SK-N-SH (cell line): ENCODE data around the gene PRUNE1. TPM values are rescaled to one million over a fixed set of nuclear protein-coding genes. Genes with fewer than 3 reads are reported as not detected.
A peak's percentile ranks its signal among the peaks of the same experiment; 100 is the strongest.

ENCODE experiments used
- CTCF ChIA-PET: fragments of 300-600, 350-600 bp; formaldehyde crosslinking; extraction: SDS; loops from one replicate; lab custom pipeline; 2021; lab: Yijun Ruan, JAX
- POLR2A ChIA-PET: fragments of 350-600 bp; sonication (Branson Sonifier 250); formaldehyde crosslinking; extraction: SDS; loops from one replicate; lab custom pipeline; 2020; ENCODE audit warnings: antibody characterized with exemption, inconsistent platforms; lab: Yijun Ruan, JAX
- DNase-seq: peaks from one replicate; pipeline ENCODE4 v3.0.0; 2012
- H2AFZ ChIP-seq: fragments of 200-600 bp; sonication (generic); 2 replicates; pipeline ENCODE4 v1.8.1; 2016; ENCODE audit warnings: antibody characterized with exemption, mild to moderate bottlenecking, low read depth
- H3F3A ChIP-seq: fragments of 200-600 bp; sonication (generic); replicated peaks from 2 replicates; pipeline ENCODE3; 2016; ENCODE audit warnings: antibody characterized with exemption, mild to moderate bottlenecking; ENCODE audit not compliant: insufficient read depth
- H3K27ac ChIP-seq, 2 experiments: fragments of 200-500 bp in 1 of 2; fragments of 200-600 bp in 1 of 2; sonication (Bioruptor generic) in 1 of 2; sonication (generic), shearing (Covaris generic) in 1 of 2; 2 replicates each; pipeline versions ENCODE4 v1.5.1 to v1.6.1; 2014 to 2016; ENCODE audit warnings: low read depth in 2 of 2, inconsistent platforms in 1 of 2, low read length in 1 of 2, mild to moderate bottlenecking in 1 of 2, mixed read lengths in 1 of 2
- H3K27me3 ChIP-seq: fragments of 200-600 bp; sonication (generic), shearing (Covaris generic); 2 replicates; pipeline ENCODE4 v1.6.1; 2016; ENCODE audit warnings: mixed run types; ENCODE audit not compliant: insufficient read depth
- H3K36me3 ChIP-seq, 2 experiments: fragments of 200-500 bp in 1 of 2; fragments of 200-600 bp in 1 of 2; sonication (Bioruptor generic) in 1 of 2; sonication (generic) in 1 of 2; replicated peaks in 1 of 2; 2 replicates each; pipeline versions ENCODE3 to v1.5.1; 2014 to 2016; ENCODE audit warnings: low read length in 1 of 2, mild to moderate bottlenecking in 1 of 2; ENCODE audit not compliant: insufficient read depth in 2 of 2, control insufficient read depth in 1 of 2
- H3K4me1 ChIP-seq, 2 experiments: fragments of 200-500 bp in 1 of 2; fragments of 200-600 bp in 1 of 2; sonication (Bioruptor generic) in 1 of 2; sonication (generic), shearing (Covaris generic) in 1 of 2; 2 replicates each; pipeline versions ENCODE4 v1.5.1 to v1.6.1; 2014 to 2016; ENCODE audit warnings: low read depth in 1 of 2, low read length in 1 of 2, mixed run types in 1 of 2; ENCODE audit not compliant: insufficient read depth in 2 of 2, control insufficient read depth in 1 of 2
- H3K4me2 ChIP-seq: fragments of 200-600 bp; sonication (generic), shearing (Covaris generic); 2 replicates; pipeline ENCODE4 v1.6.1; 2017; ENCODE audit warnings: mixed run types
- H3K4me3 ChIP-seq, 2 experiments: fragments of 200-500 bp in 1 of 2; fragments of 200-600 bp in 1 of 2; sonication (Bioruptor generic) in 1 of 2; sonication (generic), shearing (Covaris generic) in 1 of 2; 2 replicates each; pipeline versions ENCODE4 v1.5.1 to v1.8.1; 2014 to 2016; ENCODE audit warnings: low read depth in 2 of 2, inconsistent platforms in 1 of 2, low read length in 1 of 2, mild to moderate bottlenecking in 1 of 2, mixed read lengths in 1 of 2, moderate library complexity in 1 of 2
- H3K79me2 ChIP-seq: fragments of 200-600 bp; sonication (generic); 2 replicates; pipeline ENCODE4 v1.8.1; 2017; ENCODE audit warnings: mild to moderate bottlenecking; ENCODE audit not compliant: insufficient read depth
- H3K9ac ChIP-seq: fragments of 200-600 bp; sonication (generic); 2 replicates; pipeline ENCODE4 v1.6.1; 2017; ENCODE audit warnings: mixed run types
- H3K9me2 ChIP-seq: fragments of 200-600 bp; sonication (generic); 2 replicates; pipeline ENCODE4 v1.6.1; 2017; ENCODE audit warnings: mixed run types
- H3K9me3 ChIP-seq: fragments of 200-600 bp; sonication (generic); 2 replicates; pipeline ENCODE4 v1.6.1; 2017; ENCODE audit warnings: mixed run types, mild to moderate bottlenecking, moderate library complexity
- H4K20me1 ChIP-seq: fragments of 200-600 bp; sonication (generic); 2 replicates; pipeline ENCODE4 v1.6.1; 2017; ENCODE audit warnings: mild to moderate bottlenecking, mixed run types; ENCODE audit not compliant: insufficient read depth
- CHD2 ChIP-seq: fragments of 150-350 bp; IDR thresholded peaks from 2 replicates; pipeline ENCODE4 v1.6.1; 2018; ENCODE audit warnings: low read length; ENCODE audit not compliant: partially characterized antibody
- CTCF ChIP-seq: fragments of 200-600 bp; sonication (generic); IDR thresholded peaks from 2 replicates; pipeline ENCODE4 v1.6.1; 2017; ENCODE audit warnings: antibody characterized with exemption, mild to moderate bottlenecking, moderate library complexity
- FOXJ3 ChIP-seq: sonication (generic); formaldehyde crosslinking; IDR thresholded peaks from 2 replicates; pipeline ENCODE4 v1.5.1; 2020; ENCODE audit warnings: mild to moderate bottlenecking, missing genetic modification reagents
- MAX ChIP-seq: IDR thresholded peaks from 2 replicates; pipeline ENCODE4 v1.4.0; 2012; ENCODE audit warnings: low read depth
- MXI1 ChIP-seq: IDR thresholded peaks from 2 replicates; pipeline ENCODE4 v1.6.1; 2012; ENCODE audit warnings: mild to moderate bottlenecking, low read depth, low read length, improper control_type of control experiment
- NFIC ChIP-seq: IDR thresholded peaks from 2 replicates; pipeline ENCODE4 v1.4.0; 2012; ENCODE audit warnings: borderline replicate concordance
- NRF1 ChIP-seq: IDR thresholded peaks from 2 replicates; pipeline ENCODE4 v1.6.1; 2012; ENCODE audit warnings: low read depth, mild to moderate bottlenecking, low read length
- RAD21 ChIP-seq: IDR thresholded peaks from 2 replicates; pipeline ENCODE4 v1.6.1; 2012; ENCODE audit warnings: mild to moderate bottlenecking, low read length
- RCOR1 ChIP-seq: fragments of 150-350 bp; IDR thresholded peaks from 2 replicates; pipeline ENCODE4 v1.6.1; 2017; ENCODE audit warnings: antibody characterized with exemption, low read length
- REST ChIP-seq: IDR thresholded peaks from 2 replicates; pipeline ENCODE4 v1.6.1; 2012; ENCODE audit warnings: mild to moderate bottlenecking, low read depth, low read length, moderate library complexity
- RFX5 ChIP-seq: IDR thresholded peaks from 2 replicates; pipeline ENCODE4 v1.6.1; 2012; ENCODE audit warnings: mild to moderate bottlenecking, improper control_type of control experiment, low read length
- SMC3 ChIP-seq: IDR thresholded peaks from 2 replicates; pipeline ENCODE4 v1.6.1; 2012; ENCODE audit warnings: low read depth, low read length, improper control_type of control experiment
- TAF1 ChIP-seq: IDR thresholded peaks from 2 replicates; pipeline ENCODE4 v1.6.1; 2012; ENCODE audit warnings: low read depth, mild to moderate bottlenecking, low read length, moderate library complexity, borderline replicate concordance
- WGBS: methylation state at CpG from one replicate; pipeline ENCODE4 v1.1.6; 2017; ENCODE audit warnings: low lambda C conversion rate; 5-methylcytosine and 5-hydroxymethylcytosine counted together
- polyA plus RNA-seq, 3 experiments: library from polyadenylated mRNA; depleted of rRNA; stranded (reverse); fragments of >200 nt; gene quantifications; 2 replicates each; pipeline ENCODE4 v1.2.3, GENCODE V29; 2012

The PRUNE1 gene
- polyA plus RNA-seq, 1 of the 3 experiments (the other 2 are of a cell fraction), result 7.3 TPM

GRCh38 chr1:150979092-150980056, 28.9 kb upstream of the PRUNE1 start:
- peak overlapping the region; percentile 35 to 60; a peak in 2 of 4 replicates for H3K27ac ChIP-seq
- no peak for TF ChIP-seq FOXJ3 (CRISPR knock-in tag)
- TF ChIP-seq RCOR1, result peak; percentile 78
- TF ChIP-seq SMC3, result peak; percentile 85
- TF ChIP-seq TAF1, result 0 out of 2 replicates have a peak, but pooled peaks have one; percentile 25
- TF ChIP-seq RAD21, result peak; percentile 76
- peak; percentile 32; the same call in 1 of the 2 replicates for TF ChIP-seq MXI1
- peak; percentile 100 for TF ChIP-seq CTCF
- 0 out of 2 replicates have a peak, but pooled peaks have one; percentile 57 for TF ChIP-seq REST
- no peak for TF ChIP-seq RFX5
- no peak for TF ChIP-seq NRF1
- peak; percentile 54; the same call in 1 of the 2 replicates for TF ChIP-seq MAX
- peak; percentile 25 for TF ChIP-seq CHD2
- TF ChIP-seq NFIC, result peak; percentile 58; the same call in 1 of the 2 replicates
- TF ChIP-seq, all 33 proteins: peak for 10
- WGBS, result 32% methylated on average over 17 of the region's 23 CpGs
- Histone ChIP-seq H3K4me3 (peak overlapping the region in 1 of 2 experiments; percentile 39; a peak in 1 of 4 replicates), H3K36me3 (no peaks in the 10 kb centered on the region), H2AFZ (peak overlapping the region; percentile 80), H3K4me2 (peak overlapping the region; percentile 37; the same call in 1 of the 2 replicates), H3F3A (peaks cover 23% of the 10 kb centered on the region), H3K9me2 (no peaks in the 10 kb centered on the region), H3K9me3 (no peaks in the 10 kb centered on the region), H4K20me1 (no peaks in the 10 kb centered on the region), H3K27me3 (no peaks in the 10 kb centered on the region), H3K9ac (peak overlapping the region; percentile 11; the same call in 1 of the 2 replicates), H3K79me2 (peaks cover 8% of the 10 kb centered on the region; the same call in 1 of the 2 replicates), H3K4me1 (peaks cover 23 to 28% of the 10 kb centered on the region in 2 experiments)
- peak; percentile 92 for DNase-seq
- ChIA-PET POLR2A (interaction anchor here (0.9 kb wide), 1 partner anchor 15 kb away, joined by 3 read pairs; no protein-coding TSS in a partner anchor), CTCF (interaction anchor here (0.6 to 17.0 kb wide), 12 partner anchors 8 to 121 kb away, joined by 3 to 371 read pairs (median 3); partner anchors contain the start of genes MINDY1 and MLLT11)
